Right lobe of liver (tissue), 4 donors: Measurements from ENCODE around the gene ITPR1.

Experiments used
- POLR2A ChIP-seq: fragments of 450-650 bp; IDR thresholded peaks from one replicate; pipeline ENCODE4 v1.6.1; 2017; ENCODE audit warnings: antibody characterized with exemption, mild to moderate bottlenecking
- TF ChIP-seq, protein P1 (sequence below), 4 donors: fragments of 200-600 bp in 3 of 4; fragments of 450-650 bp in 1 of 4; IDR thresholded peaks; one replicate each; pipeline versions ENCODE4 v1.5.1 to v1.8.0; 2016 to 2022; ENCODE audit warnings: antibody characterized with exemption in 4 of 4, mild to moderate bottlenecking in 2 of 4
- donor health status: DM: no; HTN: no; CAD: no.
- donor health status: DM: no; HTN: no; CAD: no.
- donor health status: DM: no; HTN: yes; CAD: no.

DNA sequence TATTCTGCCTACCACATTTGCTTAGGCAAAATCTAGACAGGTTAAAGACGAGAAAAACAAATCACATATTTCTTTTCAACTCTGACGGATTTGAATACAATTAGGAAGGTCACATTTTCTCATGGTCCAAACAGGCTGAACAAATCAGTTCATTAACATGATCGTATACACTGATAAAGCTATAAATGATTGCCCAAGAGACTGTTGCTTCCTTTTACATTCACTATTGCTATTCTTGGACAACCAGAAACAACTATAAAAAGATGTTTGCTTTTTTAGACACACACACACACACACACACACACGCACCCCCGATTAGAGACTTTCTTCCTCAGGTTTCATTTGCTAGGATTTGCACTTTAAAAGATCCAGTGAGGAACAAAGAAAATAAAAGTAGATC, 363.8 kb downstream of the ITPR1 start:
- TF ChIP-seq, protein P1, sequence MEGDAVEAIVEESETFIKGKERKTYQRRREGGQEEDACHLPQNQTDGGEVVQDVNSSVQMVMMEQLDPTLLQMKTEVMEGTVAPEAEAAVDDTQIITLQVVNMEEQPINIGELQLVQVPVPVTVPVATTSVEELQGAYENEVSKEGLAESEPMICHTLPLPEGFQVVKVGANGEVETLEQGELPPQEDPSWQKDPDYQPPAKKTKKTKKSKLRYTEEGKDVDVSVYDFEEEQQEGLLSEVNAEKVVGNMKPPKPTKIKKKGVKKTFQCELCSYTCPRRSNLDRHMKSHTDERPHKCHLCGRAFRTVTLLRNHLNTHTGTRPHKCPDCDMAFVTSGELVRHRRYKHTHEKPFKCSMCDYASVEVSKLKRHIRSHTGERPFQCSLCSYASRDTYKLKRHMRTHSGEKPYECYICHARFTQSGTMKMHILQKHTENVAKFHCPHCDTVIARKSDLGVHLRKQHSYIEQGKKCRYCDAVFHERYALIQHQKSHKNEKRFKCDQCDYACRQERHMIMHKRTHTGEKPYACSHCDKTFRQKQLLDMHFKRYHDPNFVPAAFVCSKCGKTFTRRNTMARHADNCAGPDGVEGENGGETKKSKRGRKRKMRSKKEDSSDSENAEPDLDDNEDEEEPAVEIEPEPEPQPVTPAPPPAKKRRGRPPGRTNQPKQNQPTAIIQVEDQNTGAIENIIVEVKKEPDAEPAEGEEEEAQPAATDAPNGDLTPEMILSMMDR (IDR thresholded peaks at IDR 0.05): no peak
- TF ChIP-seq POLR2A: no peak
